Dendritic cell treated with granulocyte-macrophage colony-stimulating factor and Interleukin-4, amounts not matched to agents 40 ng/mL and 50 ng/mL, for 4 days (primary cell): Measurements from ENCODE around the gene NAT16.
"Not testable (repeated sequence)": the region's sequence is repeated elsewhere in the genome, so short reads cannot be mapped to it uniquely, and the experiment has no call there.

Source experiments
- H3K27ac Mint-ChIP-seq: one replicate; pipeline ENCODE4 v1.8.0; 2022; ENCODE audit warnings: mild to moderate bottlenecking, mixed read lengths
- H3K27me3 Mint-ChIP-seq: one replicate; pipeline ENCODE4 v1.8.0; 2022; ENCODE audit warnings: mild to moderate bottlenecking, mixed read lengths
- H3K36me3 Mint-ChIP-seq: one replicate; pipeline ENCODE4 v1.8.0; 2022; ENCODE audit warnings: low read depth, mixed read lengths
- H3K4me1 Mint-ChIP-seq: one replicate; pipeline ENCODE4 v1.8.0; 2022; ENCODE audit warnings: low read depth, mixed read lengths
- H3K4me3 Mint-ChIP-seq: one replicate; pipeline ENCODE4 v1.8.0; 2022; ENCODE audit warnings: mild to moderate bottlenecking, moderate library complexity, mixed read lengths
- H3K9me3 Mint-ChIP-seq: one replicate; pipeline ENCODE4 v1.8.0; 2022; ENCODE audit warnings: mixed read lengths
- intact Hi-C: fragments of 100-400 bp; cut with micrococcal nuclease; formaldehyde crosslinking; loops from one replicate; pipeline ENCODE4 v1.15.0; 2022

Gene NAT16

GRCh38 chr7:101125989-101126650 lies 54.0 kb downstream of the NAT16 start:
- Mint-ChIP-seq H3K36me3 (no peaks in the 10 kb centered on the region), H3K4me3 (no peak overlapping the region), H3K4me1 (peaks cover 89% of the 10 kb centered on the region), H3K9me3 (no peaks in the 10 kb centered on the region), H3K27me3 (peaks cover 67% of the 10 kb centered on the region), H3K27ac (peak overlapping the region; percentile 35)
- intact Hi-C loops, result no loop called here

GRCh38 chr7:101124376-101125056 lies 55.6 kb downstream of the NAT16 start:
- H3K4me1 Mint-ChIP-seq, result peaks cover 74% of the 10 kb centered on the region
- no peaks in the 10 kb centered on the region for H3K9me3 Mint-ChIP-seq
- intact Hi-C loops, result no loop called here
- H3K4me3 Mint-ChIP-seq, result peak overlapping the region; percentile 35
- peaks cover 80% of the 10 kb centered on the region for H3K27me3 Mint-ChIP-seq
- H3K36me3 Mint-ChIP-seq, result no peaks in the 10 kb centered on the region
- H3K27ac Mint-ChIP-seq, result peak overlapping the region; percentile 30

- no peak overlapping the region for H3K27ac Mint-ChIP-seq
- H3K36me3 Mint-ChIP-seq, result no peaks in the 10 kb centered on the region
- no peaks in the 10 kb centered on the region for H3K9me3 Mint-ChIP-seq
- H3K4me1 Mint-ChIP-seq, result peaks cover 70% of the 10 kb centered on the region
- intact Hi-C loops, result no loop called here
- peaks cover 83% of the 10 kb centered on the region for H3K27me3 Mint-ChIP-seq
- H3K4me3 Mint-ChIP-seq, result no peak overlapping the region
These were observed 56.4 kb downstream of the NAT16 start for GRCh38 chr7:101123703-101124068.

- H3K4me3 Mint-ChIP-seq, result no peak overlapping the region
- intact Hi-C loops, result no loop called here
- peaks cover 70% of the 10 kb centered on the region for H3K4me1 Mint-ChIP-seq
- H3K27me3 Mint-ChIP-seq, result peaks cover 83% of the 10 kb centered on the region
- H3K9me3 Mint-ChIP-seq, result no peaks in the 10 kb centered on the region
- H3K36me3 Mint-ChIP-seq, result no peaks in the 10 kb centered on the region
- no peak overlapping the region for H3K27ac Mint-ChIP-seq
These were observed 57.0 kb downstream of the NAT16 start for GRCh38 chr7:101122933-101123702.

GRCh38 chr7:101121991-101122932 lies 57.8 kb downstream of the NAT16 start:
- intact Hi-C loops, result no loop called here
- Mint-ChIP-seq H3K4me1 (peaks cover 65% of the 10 kb centered on the region), H3K27me3 (peaks cover 84% of the 10 kb centered on the region), H3K9me3 (no peaks in the 10 kb centered on the region), H3K27ac (peak overlapping the region; percentile 17), H3K36me3 (no peaks in the 10 kb centered on the region), H3K4me3 (peak overlapping the region; percentile 68)

GRCh38 chr7:101121631-101121990 lies 58.5 kb downstream of the NAT16 start:
- H3K36me3 Mint-ChIP-seq, intact Hi-C loops, H3K4me3 Mint-ChIP-seq, H3K9me3 Mint-ChIP-seq: not testable (repeated sequence)
- Mint-ChIP-seq H3K27ac (peak overlapping the region; percentile 17), H3K4me1 (peaks cover 63% of the 10 kb centered on the region), H3K27me3 (peaks cover 81% of the 10 kb centered on the region)
